Naive thymus-derived CD4-positive, alpha-beta T cell (primary cell): ENCODE data around the gene GALR2. TPM values are rescaled to one million over a fixed set of nuclear protein-coding genes. Genes with fewer than 3 reads are reported as not detected.
"Not testable (repeated sequence)": the region's sequence is repeated elsewhere in the genome, so short reads cannot be mapped to it uniquely, and the experiment has no call there.

Source experiments
- ATAC-seq: fragments of 150-1000 bp; cut with Tn5 transposase; 2 replicates; pipeline ENCODE4 v1.10.0; 2021; ENCODE audit warnings: mild to moderate bottlenecking, moderate library complexity
- CTCF ChIA-PET: fragments of 350-600 bp; sonication (Branson Sonifier 250); formaldehyde crosslinking; loops from one replicate; lab custom pipeline; 2021; ENCODE audit warnings: antibody characterized with exemption; lab: Charles Lee
- POLR2A ChIA-PET: fragments of 350-600 bp; sonication (Branson Sonifier 250); formaldehyde crosslinking; loops from one replicate; lab custom pipeline; 2021; ENCODE audit warnings: antibody characterized with exemption, inconsistent platforms; lab: Charles Lee
- DNase-seq, 9 donors: peaks; one replicate each; pipeline versions ENCODE4 v3.0.0 to v3.0.0-alpha.2; 2020 to 2022; ENCODE audit warnings: mixed read lengths in 1 of 9
- H3K27ac ChIP-seq: one replicate; pipeline ENCODE4 v1.7.0; 2013; ENCODE audit warnings: mild to moderate bottlenecking, low read depth, low read length, moderate library complexity
- H3K27me3 ChIP-seq, 2 donors: one replicate each; pipeline ENCODE4 v1.7.0; 2013; ENCODE audit warnings: low read length in 2 of 2, mild to moderate bottlenecking in 2 of 2, moderate library complexity in 2 of 2; ENCODE audit not compliant: control insufficient read depth in 2 of 2, insufficient read depth in 2 of 2
- H3K36me3 ChIP-seq, 3 experiments: 1 replicate in 2 of 3; 2 replicates in 1 of 3; pipeline ENCODE4 v1.7.0; 2013; ENCODE audit warnings: low read length in 3 of 3, mild to moderate bottlenecking in 3 of 3, moderate library complexity in 1 of 3; ENCODE audit not compliant: insufficient read depth in 3 of 3, control insufficient read depth in 2 of 3
- H3K4me1 ChIP-seq, 2 donors: one replicate each; pipeline ENCODE4 v1.7.0; 2013; ENCODE audit warnings: low read length in 2 of 2, mild to moderate bottlenecking in 2 of 2, moderate library complexity in 1 of 2; ENCODE audit not compliant: control insufficient read depth in 2 of 2, insufficient read depth in 2 of 2
- H3K4me3 ChIP-seq: 2 replicates; pipeline ENCODE4 v1.7.0; 2013; ENCODE audit warnings: mild to moderate bottlenecking, low read length
- H3K9me3 ChIP-seq, 3 experiments: 1 replicate in 2 of 3; 2 replicates in 1 of 3; pipeline ENCODE4 v1.7.0; 2013; ENCODE audit warnings: low read length in 3 of 3; ENCODE audit not compliant: control insufficient read depth in 2 of 3
- H3K27ac Mint-ChIP-seq, 9 donors: one replicate each; pipeline ENCODE4 v1.8.0; 2020 to 2022; ENCODE audit warnings: mixed read lengths in 9 of 9, mild to moderate bottlenecking in 8 of 9, moderate library complexity in 5 of 9, inconsistent platforms in 2 of 9
- H3K27me3 Mint-ChIP-seq, 5 donors: one replicate each; pipeline ENCODE4 v1.8.0; 2021 to 2022; ENCODE audit warnings: mixed read lengths in 5 of 5, mild to moderate bottlenecking in 1 of 5
- H3K36me3 Mint-ChIP-seq, 5 donors: one replicate each; pipeline ENCODE4 v1.8.0; 2020 to 2022; ENCODE audit warnings: mixed read lengths in 5 of 5, mild to moderate bottlenecking in 3 of 5, inconsistent platforms in 1 of 5
- H3K4me1 Mint-ChIP-seq, 7 donors: one replicate each; pipeline ENCODE4 v1.8.0; 2020 to 2022; ENCODE audit warnings: mixed read lengths in 7 of 7, mild to moderate bottlenecking in 3 of 7, inconsistent platforms in 1 of 7
- H3K4me3 Mint-ChIP-seq, 10 donors: one replicate each; pipeline ENCODE4 v1.8.0; 2020 to 2022; ENCODE audit warnings: mild to moderate bottlenecking in 10 of 10, mixed read lengths in 10 of 10, moderate library complexity in 6 of 10, inconsistent platforms in 2 of 10
- H3K9me3 Mint-ChIP-seq, 11 donors: one replicate each; pipeline ENCODE4 v1.8.0; 2020 to 2022; ENCODE audit warnings: mixed read lengths in 11 of 11, mild to moderate bottlenecking in 4 of 11, inconsistent platforms in 1 of 11, moderate library complexity in 1 of 11
- intact Hi-C, 2 donors: fragments of 100-400 bp; cut with micrococcal nuclease; formaldehyde crosslinking; loops; one replicate each; pipeline ENCODE4 v1.15.1; 2023
- polyA plus RNA-seq, 2 donors: library from polyadenylated mRNA; unstranded; fragments of 300-500 nt; fragmentation: Illumina TruSeq; gene quantifications; one replicate each; pipeline ENCODE4 v1.2.3, GENCODE V29; 2021
- total RNA-seq, 6 experiments: library from RNA in 5 of 6; stranded (reverse) in 5 of 6; gene quantifications; 1 replicate in 5 of 6; 2 replicates in 1 of 6; pipeline ENCODE4 v1.2.3 and lab custom pipeline; 2021 to 2026

GALR2 gene
- total and polyA plus RNA-seq, 7 experiments from 2014 or later = 0.13 to 1.2 (median 1.0) TPM; not detected in 4

DNA sequence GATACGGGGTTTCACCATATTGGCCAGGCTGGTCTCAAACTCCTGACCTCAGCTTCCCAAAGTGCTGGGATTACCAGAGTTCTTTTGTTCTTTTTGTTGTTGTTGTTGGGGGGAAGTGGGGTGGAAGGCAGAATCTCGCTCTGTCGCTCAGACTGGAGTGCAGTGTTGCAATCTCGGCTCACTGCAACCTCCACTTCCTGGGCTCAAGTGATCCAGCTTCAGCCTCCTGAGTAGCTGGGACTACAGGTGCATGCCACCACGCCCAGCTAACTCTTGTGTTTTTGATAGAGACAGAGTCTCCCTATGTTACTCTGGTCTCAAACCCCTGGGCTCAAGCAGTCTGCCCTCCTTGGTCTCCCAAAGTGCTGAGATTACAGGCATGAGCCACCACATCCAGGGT, 3.8 kb downstream of the GALR2 start:
- peak in 1 of 9 donors; percentile 15 for DNase-seq
- H3K36me3 Mint-ChIP-seq, H3K4me3 ChIP-seq, ATAC-seq, H3K9me3 Mint-ChIP-seq, H3K27ac ChIP-seq, H3K36me3 ChIP-seq, H3K9me3 ChIP-seq: not testable (repeated sequence)
- peaks cover 5 to 41% of the 10 kb centered on the region in 2 donors for H3K4me1 ChIP-seq
- peak overlapping the region in 8 of 9 donors; percentile 29 to 90 (median 73) for H3K27ac Mint-ChIP-seq
- peaks cover 27 to 63% (median 43%) of the 10 kb centered on the region in 7 donors for H3K4me1 Mint-ChIP-seq
- CTCF ChIA-PET = interaction anchor here (1.3 kb wide), 1 partner anchor 64 kb away, joined by 3 read pairs; no protein-coding TSS in a partner anchor
- intact Hi-C loops = loop anchor here in 1 of 2 donors (10.0 kb wide), 1 partner anchor 1876 kb away; the partner anchor contains the start of gene TNRC6C
- peak overlapping the region in 6 of 10 donors; percentile 13 to 33 (median 26) for H3K4me3 Mint-ChIP-seq
- peaks cover 13 to 14% of the 10 kb centered on the region in 2 donors for H3K27me3 ChIP-seq
- POLR2A ChIA-PET = interaction anchor here (1.3 to 3.5 kb wide), 2 partner anchors 25 to 209 kb away, joined by 3 to 12 read pairs; partner anchors contain the start of gene EXOC7
- peaks cover 17 to 61% (median 28%) of the 10 kb centered on the region in 5 donors for H3K27me3 Mint-ChIP-seq

DNA sequence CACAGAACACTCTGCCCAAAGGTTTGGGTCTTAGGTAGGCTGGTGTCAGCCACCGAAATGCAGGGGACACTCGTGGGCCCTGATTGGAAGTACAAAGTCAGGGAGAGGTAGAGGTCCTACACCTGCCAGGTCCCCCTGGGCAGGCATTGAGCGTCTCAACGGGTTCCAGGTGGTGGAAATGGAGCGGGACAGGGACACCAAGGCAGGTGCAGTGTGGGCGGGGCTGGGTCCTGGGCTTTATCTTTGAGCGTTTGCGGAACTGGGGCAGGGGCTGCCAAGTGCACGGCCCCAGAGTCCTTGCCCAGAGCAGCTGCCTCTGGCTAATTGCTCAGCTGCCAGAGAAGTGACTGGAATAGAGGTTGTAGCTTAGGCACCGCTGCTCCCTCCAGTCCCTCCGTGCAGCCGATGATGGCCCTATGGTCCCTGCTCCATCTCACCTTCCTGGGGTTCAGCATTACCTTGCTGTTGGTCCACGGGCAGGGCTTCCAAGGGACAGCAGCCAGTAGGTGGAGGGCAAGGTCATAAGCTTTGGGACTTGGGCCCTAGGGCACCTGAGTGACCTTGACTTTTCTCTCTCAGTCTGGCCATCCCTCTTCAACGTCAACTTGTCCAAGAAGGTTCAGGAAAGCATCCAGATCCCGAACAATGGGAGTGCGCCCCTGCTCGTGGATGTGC, 4.4 kb downstream of the GALR2 start, which contains the start of gene ZACN:
TSS of gene ZACN (plus strand) at position 323 of the 675 bp plus-strand sequence. CDS start at position 406, 83 bp downstream.
- H3K4me1 Mint-ChIP-seq = peaks cover 27 to 58% (median 43%) of the 10 kb centered on the region in 7 donors
- DNase-seq = no peak
- peaks cover 17 to 55% (median 24%) of the 10 kb centered on the region in 5 donors for H3K27me3 Mint-ChIP-seq
- H3K27ac ChIP-seq = peak within 1 kb of the TSS; percentile 41
- peaks cover 0 to 16% (median 0%) of the 10 kb centered on the region in 3 experiments for H3K36me3 ChIP-seq
- peak within 1 kb of the TSS in 9 of 10 donors; percentile 25 to 51 (median 38) for H3K4me3 Mint-ChIP-seq
- peaks cover 8 to 10% of the 10 kb centered on the region in 2 donors for H3K27me3 ChIP-seq
- peak within 1 kb of the TSS; percentile 29 to 90 (median 67) for H3K27ac Mint-ChIP-seq
- H3K4me3 ChIP-seq = no peak within 1 kb of the TSS
- intact Hi-C loops = loop anchor here in 1 of 2 donors (10.0 kb wide), 1 partner anchor 1876 kb away; the partner anchor contains the start of gene TNRC6C
- H3K36me3 Mint-ChIP-seq = peaks cover 0 to 5% (median 4%) of the 10 kb centered on the region in 5 donors
- no peaks in the 10 kb centered on the region for H3K9me3 Mint-ChIP-seq
- no peaks in the 10 kb centered on the region for H3K9me3 ChIP-seq
- H3K4me1 ChIP-seq = peaks cover 5 to 41% of the 10 kb centered on the region in 2 donors
- POLR2A ChIA-PET = interaction anchor here (0.9 to 1.4 kb wide), 6 partner anchors 10 to 208 kb away, joined by 3 to 6 read pairs (median 4); partner anchors contain the start of gene EXOC7
- no peak for ATAC-seq
- CTCF ChIA-PET = interaction anchor here (1.3 kb wide), 1 partner anchor 64 kb away, joined by 3 read pairs; no protein-coding TSS in a partner anchor

DNA sequence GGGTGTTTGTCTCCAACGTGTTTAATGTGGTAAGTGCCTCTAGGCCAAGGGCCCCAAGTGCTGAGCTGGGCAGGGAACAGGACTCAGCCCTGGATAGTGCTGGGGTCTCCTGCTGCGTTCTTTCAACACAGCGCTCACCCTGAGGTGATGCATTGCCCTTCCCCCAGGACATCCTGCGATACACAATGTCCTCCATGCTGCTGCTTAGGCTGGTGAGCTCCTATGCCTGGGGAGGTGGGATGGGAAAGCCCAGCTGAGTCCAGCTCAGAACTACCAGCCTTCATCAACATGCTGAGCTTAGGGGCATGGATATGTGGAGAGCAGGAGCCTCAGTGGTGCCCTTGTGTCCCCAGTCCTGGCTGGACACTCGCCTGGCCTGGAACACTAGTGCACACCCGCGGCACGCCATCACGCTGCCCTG, 5.0 kb downstream of the GALR2 start:
- peaks cover 17 to 52% (median 24%) of the 10 kb centered on the region in 5 donors for H3K27me3 Mint-ChIP-seq
- H3K9me3 Mint-ChIP-seq = no peaks in the 10 kb centered on the region
- Histone ChIP-seq H3K4me3 (no peak overlapping the region), H3K27me3 (peaks cover 8 to 10% of the 10 kb centered on the region in 2 donors), H3K36me3 (peaks cover 0 to 21% (median 0%) of the 10 kb centered on the region in 3 experiments), H3K27ac (peak overlapping the region; percentile 41), H3K4me1 (peaks cover 5 to 41% of the 10 kb centered on the region in 2 donors), H3K9me3 (no peaks in the 10 kb centered on the region)
- DNase-seq (no peak), ATAC-seq (no peak)
- ChIA-PET POLR2A (interaction anchor here (0.6 to 1.4 kb wide), 7 partner anchors 9 to 121 kb away, joined by 3 to 6 read pairs (median 4); partner anchors contain the start of gene EXOC7), CTCF (interaction anchor here (1.9 kb wide), 1 partner anchor 66 kb away, joined by 8 read pairs; no protein-coding TSS in a partner anchor)
- H3K4me3 Mint-ChIP-seq = peak overlapping the region in 6 of 10 donors; percentile 25 to 51 (median 38)
- peaks cover 1 to 6% (median 5%) of the 10 kb centered on the region in 5 donors for H3K36me3 Mint-ChIP-seq
- H3K27ac Mint-ChIP-seq = peak overlapping the region in 7 of 9 donors; percentile 15 to 90 (median 48)
- intact Hi-C loops = loop anchor here in 1 of 2 donors (10.0 kb wide), 1 partner anchor 1875 kb away; the partner anchor contains the start of gene TNRC6C
- peaks cover 27 to 58% (median 43%) of the 10 kb centered on the region in 7 donors for H3K4me1 Mint-ChIP-seq

DNA sequence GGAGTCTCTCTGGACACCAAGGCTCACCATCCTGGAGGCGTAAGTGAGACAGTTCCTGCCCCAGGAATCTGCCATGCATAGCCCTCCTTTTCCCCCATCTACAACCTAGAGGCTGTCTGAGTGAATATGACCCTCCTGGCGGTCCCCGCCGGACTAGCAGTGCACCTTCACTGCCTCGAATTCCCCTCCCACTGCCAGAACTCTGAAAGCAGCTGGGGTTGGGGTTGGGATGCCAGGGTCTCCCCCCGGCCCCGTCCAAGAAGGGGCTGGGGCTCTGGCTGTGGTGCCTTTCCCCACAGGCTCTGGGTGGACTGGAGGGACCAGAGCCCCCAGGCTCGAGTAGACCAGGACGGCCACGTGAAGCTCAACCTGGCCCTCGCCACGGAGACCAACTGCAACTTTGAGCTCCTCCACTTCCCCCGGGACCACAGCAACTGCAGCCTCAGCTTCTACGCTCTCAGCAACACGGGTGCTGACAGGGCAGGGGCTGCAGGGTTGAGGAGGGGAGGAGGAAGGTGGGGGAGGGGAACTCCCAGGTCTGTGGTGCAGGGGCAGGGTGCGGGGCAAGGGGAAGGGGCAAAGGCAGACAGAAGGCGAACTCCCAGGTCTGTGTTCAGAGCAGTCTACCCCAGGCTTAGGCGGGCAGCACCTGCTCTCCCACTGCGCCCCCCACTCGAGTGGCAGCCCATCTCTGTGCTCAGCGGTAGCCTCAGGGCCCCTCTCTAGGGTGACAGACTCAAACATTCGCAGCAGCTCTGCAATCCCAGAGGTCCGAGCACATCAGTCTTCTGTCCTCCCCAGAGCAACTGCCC, 5.6 kb downstream of the GALR2 start:
- intact Hi-C loops = loop anchor here in 1 of 2 donors (10.0 kb wide), 1 partner anchor 1875 kb away; the partner anchor contains the start of gene TNRC6C
- Histone ChIP-seq H3K27me3 (peaks cover 4 to 9% of the 10 kb centered on the region in 2 donors), H3K4me3 (no peak overlapping the region), H3K9me3 (no peaks in the 10 kb centered on the region), H3K27ac (peak overlapping the region; percentile 41), H3K36me3 (peaks cover 0 to 27% (median 2%) of the 10 kb centered on the region in 3 experiments), H3K4me1 (peaks cover 5 to 36% of the 10 kb centered on the region in 2 donors)
- ATAC-seq = no peak
- Mint-ChIP-seq H3K36me3 (peaks cover 1 to 6% (median 4%) of the 10 kb centered on the region in 5 donors), H3K4me3 (peak overlapping the region in 5 of 10 donors; percentile 33 to 51 (median 39)), H3K9me3 (no peaks in the 10 kb centered on the region), H3K4me1 (peaks cover 25 to 51% (median 39%) of the 10 kb centered on the region in 7 donors), H3K27ac (peak overlapping the region in 8 of 9 donors; percentile 15 to 90 (median 76)), H3K27me3 (peaks cover 12 to 46% (median 19%) of the 10 kb centered on the region in 5 donors)
- peak in 2 of 9 donors; percentile 24 to 25 for DNase-seq
- ChIA-PET POLR2A (interaction anchor here (0.6 to 1.4 kb wide), 10 partner anchors 8 to 186 kb away, joined by 3 to 6 read pairs (median 4); partner anchors contain the start of gene EXOC7), CTCF (interaction anchor here (0.7 to 1.9 kb wide), 3 partner anchors 9 to 66 kb away, joined by 3 to 8 read pairs (median 3); no protein-coding TSS in a partner anchor)

DNA sequence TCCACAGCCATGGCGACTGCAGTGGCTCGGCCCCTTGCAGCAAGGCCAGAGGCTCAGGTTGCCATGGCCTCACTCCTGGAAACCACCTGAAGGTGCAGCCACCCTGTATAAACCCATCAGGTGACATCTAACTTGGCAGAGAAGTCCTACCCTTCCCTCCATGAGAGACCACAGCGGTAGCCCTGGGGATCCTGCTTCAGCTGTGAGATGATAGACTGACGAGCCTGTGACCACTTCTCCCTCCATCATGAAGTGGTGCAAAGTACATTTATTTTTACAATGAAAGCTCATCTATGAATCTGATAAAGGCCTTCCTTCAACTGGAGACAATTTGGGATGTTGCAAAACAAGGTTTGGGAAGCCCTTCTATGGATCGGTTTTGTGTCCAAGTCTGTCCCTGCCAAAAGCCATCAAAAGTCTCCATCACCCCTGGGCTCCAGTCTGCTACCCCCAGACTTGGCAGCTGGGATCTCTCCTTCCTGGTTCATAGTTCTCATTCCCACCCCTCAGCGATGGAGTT, 6.2 kb downstream of the GALR2 start:
- DNase-seq (no peak), ATAC-seq (no peak)
- Histone ChIP-seq H3K27me3 (peaks cover 0 to 3% of the 10 kb centered on the region in 2 donors), H3K4me1 (peaks cover 5 to 29% of the 10 kb centered on the region in 2 donors), H3K36me3 (peaks cover 0 to 34% (median 8%) of the 10 kb centered on the region in 3 experiments), H3K27ac (peak overlapping the region; percentile 41), H3K9me3 (no peaks in the 10 kb centered on the region), H3K4me3 (no peak overlapping the region)
- intact Hi-C loops = no loop called here
- CTCF ChIA-PET = interaction anchor here (0.7 to 1.9 kb wide), 3 partner anchors 8 to 67 kb away, joined by 3 to 8 read pairs (median 3); no protein-coding TSS in a partner anchor
- H3K36me3 Mint-ChIP-seq = peaks cover 0 to 8% (median 4%) of the 10 kb centered on the region in 5 donors
- H3K27me3 Mint-ChIP-seq = peaks cover 6 to 40% (median 12%) of the 10 kb centered on the region in 5 donors
- peak overlapping the region in 2 of 10 donors; percentile 23 to 33 for H3K4me3 Mint-ChIP-seq
- H3K4me1 Mint-ChIP-seq = peaks cover 20 to 45% (median 33%) of the 10 kb centered on the region in 7 donors
- H3K9me3 Mint-ChIP-seq = no peaks in the 10 kb centered on the region
- POLR2A ChIA-PET = interaction anchor here (0.6 to 1.2 kb wide), 7 partner anchors 9 to 734 kb away, joined by 3 to 4 read pairs (median 3); no protein-coding TSS in a partner anchor
- H3K27ac Mint-ChIP-seq = peak overlapping the region in 8 of 9 donors; percentile 15 to 89 (median 76)
